Measurements from ENCODE around the gene ZNF280C. TPM values are rescaled to one million over a fixed set of nuclear protein-coding genes. Genes with fewer than 3 reads are reported as not detected.

ZNF280C gene
- total RNA-seq, 4 donors from 2014 or later = 1.8 to 10.4 (median 6.0) TPM

DNA sequence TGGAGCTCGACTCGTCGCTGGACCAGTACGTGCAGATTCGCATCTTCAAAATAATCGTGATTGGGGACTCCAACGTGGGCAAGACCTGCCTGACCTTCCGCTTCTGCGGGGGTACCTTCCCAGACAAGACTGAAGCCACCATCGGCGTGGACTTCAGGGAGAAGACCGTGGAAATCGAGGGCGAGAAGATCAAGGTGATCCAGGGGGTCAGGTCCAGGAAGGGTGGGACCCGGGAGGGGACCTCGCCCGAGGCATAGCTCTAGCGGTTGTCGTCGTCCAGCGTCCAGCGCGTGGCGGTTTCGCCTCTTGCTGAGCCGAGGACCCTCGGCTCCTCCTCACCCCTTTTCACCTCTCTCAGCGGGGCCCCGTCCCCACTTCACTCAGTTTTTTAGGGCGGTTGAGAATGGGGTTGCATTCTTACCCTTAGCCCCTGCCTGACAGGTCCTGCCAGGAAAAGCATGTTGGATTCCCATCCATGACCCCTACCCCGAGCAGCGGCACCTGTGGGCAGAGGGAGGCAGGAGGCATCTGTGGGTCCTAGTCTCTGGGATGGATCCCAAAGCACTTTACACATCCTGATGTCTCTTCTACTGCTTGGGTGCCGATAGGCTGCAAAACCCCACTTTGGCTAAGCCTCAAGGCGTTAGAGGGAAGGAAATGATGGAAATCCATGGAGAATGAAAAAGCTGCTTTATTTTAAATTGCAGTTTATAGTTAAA lies 96.4 kb downstream of the ZNF280C start:
- intact Hi-C loops (cut with DNase I; ENCODE audit: low total_unique reads) = no loop called here
- H3K4me3 ChIP-seq = peak overlapping the region; percentile 29 to 46

GRCh38 chrX:130171446-130172126 lies 97.1 kb downstream of the ZNF280C start, which contains the start of gene RAB33A:
Gene RAB33A, plus strand, starts transcription at chrX:130171962. Its CDS starts 101 bp downstream, at chrX:130172063.
- TF ChIP-seq, protein P1, sequence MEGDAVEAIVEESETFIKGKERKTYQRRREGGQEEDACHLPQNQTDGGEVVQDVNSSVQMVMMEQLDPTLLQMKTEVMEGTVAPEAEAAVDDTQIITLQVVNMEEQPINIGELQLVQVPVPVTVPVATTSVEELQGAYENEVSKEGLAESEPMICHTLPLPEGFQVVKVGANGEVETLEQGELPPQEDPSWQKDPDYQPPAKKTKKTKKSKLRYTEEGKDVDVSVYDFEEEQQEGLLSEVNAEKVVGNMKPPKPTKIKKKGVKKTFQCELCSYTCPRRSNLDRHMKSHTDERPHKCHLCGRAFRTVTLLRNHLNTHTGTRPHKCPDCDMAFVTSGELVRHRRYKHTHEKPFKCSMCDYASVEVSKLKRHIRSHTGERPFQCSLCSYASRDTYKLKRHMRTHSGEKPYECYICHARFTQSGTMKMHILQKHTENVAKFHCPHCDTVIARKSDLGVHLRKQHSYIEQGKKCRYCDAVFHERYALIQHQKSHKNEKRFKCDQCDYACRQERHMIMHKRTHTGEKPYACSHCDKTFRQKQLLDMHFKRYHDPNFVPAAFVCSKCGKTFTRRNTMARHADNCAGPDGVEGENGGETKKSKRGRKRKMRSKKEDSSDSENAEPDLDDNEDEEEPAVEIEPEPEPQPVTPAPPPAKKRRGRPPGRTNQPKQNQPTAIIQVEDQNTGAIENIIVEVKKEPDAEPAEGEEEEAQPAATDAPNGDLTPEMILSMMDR (IDR thresholded peaks at IDR 0.05) = no peak
- no peak for TF ChIP-seq POLR2A (IDR thresholded peaks at IDR 0.05)
- peak within 1 kb of the TSS; percentile 29 to 46 for H3K4me3 ChIP-seq
- peak in 1 of 2 donors; percentile 29 for DNase-seq
- no peaks in the 10 kb centered on the region for H3K9me3 ChIP-seq
- H3K36me3 ChIP-seq = no peaks in the 10 kb centered on the region
- no peaks in the 10 kb centered on the region for H3K27me3 ChIP-seq
- intact Hi-C loops (cut with DNase I; ENCODE audit: low total_unique reads) = no loop called here
- H3K27ac ChIP-seq = peak within 1 kb of the TSS; percentile 71 to 78
- no peaks in the 10 kb centered on the region for H3K4me1 ChIP-seq

More for the DNA sequence above, 96.4 kb downstream of the ZNF280C start:
- Histone ChIP-seq H3K27me3 (no peaks in the 10 kb centered on the region), H3K9me3 (no peaks in the 10 kb centered on the region), H3K4me1 (no peaks in the 10 kb centered on the region), H3K36me3 (no peaks in the 10 kb centered on the region), H3K27ac (peak overlapping the region; percentile 71 to 78)
- TF ChIP-seq, protein P1 (IDR thresholded peaks at IDR 0.05) = no peak
- TF ChIP-seq POLR2A (IDR thresholded peaks at IDR 0.05) = no peak
- DNase-seq = no peak

GRCh38 chrX:130170752-130171445 lies 97.8 kb downstream of the ZNF280C start:
- Histone ChIP-seq H3K27me3 (no peaks in the 10 kb centered on the region), H3K4me3 (peak overlapping the region; percentile 29 to 46), H3K36me3 (no peaks in the 10 kb centered on the region), H3K4me1 (no peaks in the 10 kb centered on the region), H3K9me3 (no peaks in the 10 kb centered on the region), H3K27ac (no peak overlapping the region)
- intact Hi-C loops (cut with DNase I; ENCODE audit: low total_unique reads) = no loop called here
- peak in 1 of 2 donors; percentile 27 for DNase-seq
- no peak for TF ChIP-seq POLR2A (IDR thresholded peaks at IDR 0.05)

DNA sequence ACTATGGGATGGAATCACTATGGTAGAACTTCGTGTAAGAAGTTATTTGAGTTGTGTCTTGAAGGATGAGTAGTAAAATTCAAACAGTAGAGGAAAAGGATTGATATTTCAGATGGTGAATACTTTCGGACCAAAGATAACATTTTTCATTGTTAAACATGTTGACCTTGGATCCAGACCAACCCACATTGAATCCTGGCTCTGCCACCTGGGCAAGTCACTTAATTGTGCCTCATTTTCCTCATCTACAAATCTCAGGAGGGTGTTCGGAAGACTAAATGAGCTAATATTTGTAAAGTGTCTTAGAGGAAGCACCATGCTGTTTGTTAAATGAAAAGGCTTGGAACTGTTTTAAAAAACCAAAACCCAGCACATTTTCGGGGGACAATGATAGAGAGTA lies 101.7 kb downstream of the ZNF280C start:
- no peaks in the 10 kb centered on the region for H3K27me3 ChIP-seq
- no peaks in the 10 kb centered on the region for H3K36me3 ChIP-seq
- no peaks in the 10 kb centered on the region for H3K9me3 ChIP-seq
- no peak overlapping the region for H3K4me3 ChIP-seq
- TF ChIP-seq POLR2A (IDR thresholded peaks at IDR 0.05) = no peak
- TF ChIP-seq, protein P1 (IDR thresholded peaks at IDR 0.05) = no peak
- H3K27ac ChIP-seq = peak overlapping the region in 1 of 2 donors; percentile 85
- DNase-seq = no peak
- H3K4me1 ChIP-seq = no peaks in the 10 kb centered on the region
- intact Hi-C loops (cut with DNase I; ENCODE audit: low total_unique reads) = no loop called here

DNA sequence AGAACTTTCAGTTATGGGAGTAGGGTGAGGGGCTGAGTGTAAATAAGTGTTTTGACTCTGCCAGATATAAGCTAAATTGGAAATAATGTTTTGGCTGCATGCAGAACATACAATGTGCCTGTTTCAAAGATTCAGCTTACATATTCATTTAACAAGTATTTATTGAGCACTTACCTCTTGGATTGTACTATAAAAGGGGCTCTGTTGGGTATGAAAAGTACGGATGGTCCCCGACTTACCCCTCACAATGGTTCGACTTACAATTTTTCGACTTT lies 102.3 kb downstream of the ZNF280C start:
- intact Hi-C loops (cut with DNase I; ENCODE audit: low total_unique reads) = no loop called here
- Histone ChIP-seq H3K4me1 (no peaks in the 10 kb centered on the region), H3K27ac (peak overlapping the region; percentile 85 to 90), H3K9me3 (no peaks in the 10 kb centered on the region), H3K4me3 (peak overlapping the region; percentile 29 to 46), H3K27me3 (no peaks in the 10 kb centered on the region), H3K36me3 (no peaks in the 10 kb centered on the region)
- no peak for DNase-seq
- TF ChIP-seq POLR2A (IDR thresholded peaks at IDR 0.05) = no peak
- TF ChIP-seq, protein P1 (IDR thresholded peaks at IDR 0.05) = no peak

Measured in uterus (tissue), 4 donors.